ENCODE measurements around the gene FOXP1.

GRCh38 chr3:71330505-71330904 lies 253.0 kb downstream of the FOXP1 start:
- TF ChIP-seq CTCF (IDR thresholded peaks at IDR 0.05; ENCODE audit: insufficient read depth, low read length, poor library complexity, severe bottlenecking): no peak
- no peak for TF ChIP-seq EZH2phosphoT487 (conservative IDR thresholded peaks at IDR 0.05; ENCODE audit: low read length)

Measured in SU-DHL-6 (cell line).